Testis (tissue), 3 donors: ENCODE results near the gene NDUFV3. TPM values are rescaled to one million over a fixed set of nuclear protein-coding genes. Genes with fewer than 3 reads are reported as not detected.

Source experiments
- DNase-seq: peaks from one replicate; pipeline ENCODE4 v3.0.0-alpha.2; 2019
- H3K27ac ChIP-seq, 2 donors: fragments of 200-600 bp; sonication (generic); one replicate each; pipeline ENCODE4 v1.5.1; 2019
- H3K27me3 ChIP-seq: fragments of 200-600 bp; sonication (generic); one replicate; pipeline ENCODE4 v1.5.1; 2019
- H3K36me3 ChIP-seq: fragments of 200-600 bp; sonication (generic); one replicate; pipeline ENCODE4 v1.5.1; 2017; ENCODE audit warnings: low read depth; ENCODE audit errors: missing control alignments
- H3K4me1 ChIP-seq: fragments of 200-600 bp; sonication (generic); one replicate; pipeline ENCODE4 v1.5.1; 2019
- H3K4me3 ChIP-seq, 2 donors: fragments of 200-600 bp; sonication (generic); one replicate each; pipeline ENCODE4 v1.5.1; 2017 to 2019
- H3K9me3 ChIP-seq: fragments of 200-600 bp; sonication (generic); one replicate; pipeline ENCODE4 v1.5.1; 2017
- CTCF ChIP-seq, 3 experiments: fragments of 450-650 bp in 2 of 3; fragments of 200-600 bp in 1 of 3; sonication (generic) in 1 of 3; IDR thresholded peaks; one replicate each; pipeline ENCODE4 v1.5.1; 2016 to 2019; ENCODE audit warnings: antibody characterized with exemption in 3 of 3, mild to moderate bottlenecking in 2 of 3, moderate library complexity in 1 of 3
- POLR2A ChIP-seq: fragments of 450-650 bp; IDR thresholded peaks from one replicate; pipeline ENCODE4 v1.6.1; 2017; ENCODE audit warnings: antibody characterized with exemption, mild to moderate bottlenecking, moderate library complexity
- WGBS, 2 donors: methylation state at CpG; one replicate each; pipeline ENCODE4 v1.1.5; 2018; 5-methylcytosine and 5-hydroxymethylcytosine counted together
- intact Hi-C: fragments of 100-400 bp; cut with DNase I; formaldehyde crosslinking; loops from one replicate; pipeline ENCODE4 v1.15.1; 2023; ENCODE audit warnings: low total_unique reads
- microRNA-seq, 2 donors: library from miRNA; unstranded; fragments of <30 nt; microRNA quantifications; one replicate each; pipeline ENCODE4, GENCODE V29; 2016; ENCODE audit warnings: borderline number of aligned reads in 2 of 2, borderline replicate concordance in 1 of 2
- polyA plus RNA-seq: library from polyadenylated mRNA; stranded (reverse); fragments of 350-450 nt; fragmentation: Illumina TruSeq; extraction: RNeasy Lipid Tissue Mini Kit (QIAGEN cat#74804); gene quantifications from one replicate; pipeline ENCODE4 v1.2.3, GENCODE V29; 2014; ENCODE audit warnings: low read depth, low replicate concordance; ENCODE audit not compliant: insufficient read depth
- small RNA-seq, 2 donors: library from RNA; depleted of rRNA; stranded (forward); fragments of <200 nt; gene quantifications; one replicate each; pipeline ENCODE3, GENCODE V24; 2016
- total RNA-seq, 2 donors: library from RNA; depleted of rRNA; stranded (reverse); fragments of >200 nt; gene quantifications; one replicate each; pipeline ENCODE4 v1.2.3, GENCODE V29; 2016

Gene NDUFV3
- total and polyA plus RNA-seq, 3 donors from 2014 or later = 35.2 to 53.3 (median 37.8) TPM

- no peak for DNase-seq
- Histone ChIP-seq H3K9me3 (no peaks in the 10 kb centered on the region), H3K27ac (no peak overlapping the region), H3K4me1 (no peaks in the 10 kb centered on the region), H3K27me3 (no peaks in the 10 kb centered on the region), H3K4me3 (no peak overlapping the region), H3K36me3 (no peaks in the 10 kb centered on the region)
- TF ChIP-seq CTCF (IDR thresholded peaks at IDR 0.05) = no peak
- TF ChIP-seq POLR2A = no peak
- intact Hi-C loops = no loop called here
- WGBS, 2 donors = 83 to 88% methylated on average over 6 of the region's 6 CpGs
These were observed 69.4 kb downstream of the NDUFV3 start for GRCh38 chr21:42962380-42963007.

Small RNA genes within 50 kb of the gene (microRNA-seq; reads per million reads assigned to microRNA genes)
- gene MIR5692B = 0 reads per million in 2 donors

Small RNA genes within 50 kb of the gene (small RNA-seq; reads per million reads assigned to genes)
- gene MIR5692B = 0 to 0.28 reads per million in 2 donors

Other genes with a start within 250 kb of the NDUFV3 start
- gene PDE9A, start 239.7 kb upstream of the NDUFV3 start, total RNA-seq = 1 to 10 TPM; 5.7 to 6.3 TPM
- 6.4 TPM for gene PDE9A, start 239.7 kb upstream of the NDUFV3 start, polyA plus RNA-seq
- gene WDR4, start 13.8 kb upstream of the NDUFV3 start, total RNA-seq = 10 to 100 TPM; 24.8 to 24.9 TPM
- 14.2 TPM for gene WDR4, start 13.8 kb upstream of the NDUFV3 start, polyA plus RNA-seq
- under 1 TPM; 0.25 to 0.47 TPM for gene ERVH48-1, start 32.3 kb downstream of the NDUFV3 start, total RNA-seq
- gene ERVH48-1, start 32.3 kb downstream of the NDUFV3 start, polyA plus RNA-seq = 0.24 TPM
- gene PKNOX1, start 81.3 kb downstream of the NDUFV3 start, total RNA-seq = 10 to 100 TPM; 22.1 to 38.8 TPM
- gene PKNOX1, start 81.3 kb downstream of the NDUFV3 start, polyA plus RNA-seq = 82.5 TPM
- 10 to 100 TPM in 1 of 2 donors, 1 to 10 TPM in 1; 8.0 to 37.2 TPM for gene CBS, start 182.5 kb downstream of the NDUFV3 start, total RNA-seq
- gene CBS, start 182.5 kb downstream of the NDUFV3 start, polyA plus RNA-seq = 5.4 TPM
- 10 to 100 TPM; 57.2 to 84.3 TPM for gene U2AF1, start 214.3 kb downstream of the NDUFV3 start, total RNA-seq
- 106 TPM for gene U2AF1, start 214.3 kb downstream of the NDUFV3 start, polyA plus RNA-seq